Smooth muscle cell of trachea (primary cell): ENCODE data around the gene SERF2. TPM values are rescaled to one million over a fixed set of nuclear protein-coding genes. Genes with fewer than 3 reads are reported as not detected.

ENCODE experiments used
- total RNA-seq: library from RNA; depleted of rRNA; stranded (reverse); fragments of >200 nt; gene quantifications from 2 replicates; pipeline ENCODE4 v1.2.1, GENCODE V29; 2014

Gene SERF2
- total RNA-seq = 593 and 934 TPM in 2 replicates

DNA sequence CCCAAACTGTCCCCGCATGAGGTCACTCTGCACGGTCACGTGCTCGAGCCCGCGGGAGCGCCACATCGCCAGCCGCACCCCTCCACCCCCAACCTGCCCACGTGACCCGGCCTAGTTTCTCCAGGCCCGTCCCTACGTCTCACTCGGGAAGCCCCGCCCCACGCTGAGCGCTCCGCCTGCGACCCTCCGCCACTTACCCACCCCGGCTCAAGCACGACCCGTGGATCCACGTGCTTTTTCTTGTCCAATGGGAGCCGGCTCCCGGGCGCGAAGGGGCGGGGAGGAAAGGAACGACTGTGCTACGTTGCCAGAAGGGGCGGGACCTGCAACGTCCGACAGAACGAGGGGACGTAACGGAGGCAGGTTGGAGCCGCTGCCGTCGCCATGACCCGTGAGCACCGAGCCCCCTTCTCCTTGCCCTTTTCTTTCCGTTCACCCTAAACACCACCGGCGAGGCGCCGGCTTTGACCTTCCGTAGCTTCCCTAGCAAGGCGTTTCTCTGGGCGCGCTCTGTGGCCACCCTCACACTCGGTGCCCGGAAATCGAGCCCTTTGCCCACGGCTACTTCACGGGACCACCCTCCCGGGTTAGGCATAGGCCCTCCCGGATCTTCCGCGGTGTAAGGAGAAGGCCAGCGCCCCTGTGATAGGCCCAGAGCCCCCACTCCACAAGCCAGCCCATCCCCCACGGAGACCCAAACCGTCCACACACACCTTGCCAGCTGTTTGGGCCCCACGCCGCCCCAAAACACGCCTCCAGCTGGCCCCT lies at the start of gene SERF2:
TSS of gene SERF2 (plus strand) at position 328 of the 768 bp plus-strand sequence. CDS start at position 385, 57 bp downstream.

DNA sequence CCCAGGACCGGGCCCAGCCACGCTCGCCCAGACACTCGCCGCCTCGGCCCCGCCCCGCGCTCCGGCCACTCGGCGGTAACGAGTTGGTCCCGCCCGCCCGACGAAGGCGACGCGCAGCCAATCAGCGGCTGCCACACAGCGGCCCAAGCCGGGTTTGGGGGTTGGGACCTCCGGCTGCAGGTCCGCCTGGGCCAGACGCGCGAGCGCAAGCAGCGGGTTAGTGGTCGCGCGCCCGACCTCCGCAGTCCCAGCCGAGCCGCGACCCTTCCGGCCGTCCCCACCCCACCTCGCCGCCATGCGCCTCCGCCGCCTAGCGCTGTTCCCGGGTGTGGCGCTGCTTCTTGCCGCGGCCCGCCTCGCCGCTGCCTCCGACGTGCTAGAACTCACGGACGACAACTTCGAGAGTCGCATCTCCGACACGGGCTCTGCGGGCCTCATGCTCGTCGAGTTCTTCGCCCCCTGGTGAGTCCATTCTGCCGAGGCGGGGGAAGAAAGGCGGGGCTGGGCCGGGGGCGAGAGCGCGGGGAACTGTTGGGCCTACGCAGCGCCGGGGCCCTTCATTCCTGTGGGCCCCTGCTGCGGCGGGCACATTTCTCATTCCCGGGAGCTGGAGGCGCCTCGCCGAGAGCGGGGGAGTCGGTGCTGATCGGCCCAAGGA lies 45.7 kb upstream of the SERF2 start, which contains the start of gene PDIA3:
TSS of gene PDIA3 (plus strand) at position 194 of the 658 bp plus-strand sequence. CDS start at position 296, 102 bp downstream.

DNA sequence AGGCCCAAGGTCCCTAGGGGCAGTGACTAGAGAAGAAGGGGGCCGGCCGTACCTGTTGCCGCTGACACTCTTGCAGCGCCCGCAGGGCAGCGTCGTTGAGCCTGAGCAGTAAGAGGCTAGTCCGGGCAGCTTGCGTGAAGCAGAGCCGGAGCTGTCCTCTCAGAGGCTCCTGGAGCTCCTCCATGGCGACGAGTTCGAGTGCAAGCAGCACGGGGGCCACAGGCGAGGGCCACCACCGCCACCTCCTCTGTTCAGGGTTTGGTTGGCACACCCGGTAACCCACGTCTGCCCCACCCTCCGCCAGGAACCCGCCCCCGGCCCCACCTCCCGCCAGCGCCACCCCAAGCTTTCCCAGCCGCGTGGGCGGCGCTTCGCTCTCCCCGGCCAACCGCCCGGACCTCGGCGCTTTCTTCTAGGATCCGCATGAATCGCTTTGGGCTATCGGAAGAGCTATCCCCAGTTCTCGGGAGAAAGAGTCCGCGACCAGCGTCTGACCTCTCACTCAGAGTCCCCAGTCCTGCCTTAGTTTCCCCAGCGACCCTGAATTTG lies 15.3 kb upstream of the SERF2 start, which contains the start of gene ELL3:
TSS of gene ELL3 (minus strand) at position 249 of the 549 bp plus-strand sequence. CDS start at position 184, 65 bp downstream.

DNA sequence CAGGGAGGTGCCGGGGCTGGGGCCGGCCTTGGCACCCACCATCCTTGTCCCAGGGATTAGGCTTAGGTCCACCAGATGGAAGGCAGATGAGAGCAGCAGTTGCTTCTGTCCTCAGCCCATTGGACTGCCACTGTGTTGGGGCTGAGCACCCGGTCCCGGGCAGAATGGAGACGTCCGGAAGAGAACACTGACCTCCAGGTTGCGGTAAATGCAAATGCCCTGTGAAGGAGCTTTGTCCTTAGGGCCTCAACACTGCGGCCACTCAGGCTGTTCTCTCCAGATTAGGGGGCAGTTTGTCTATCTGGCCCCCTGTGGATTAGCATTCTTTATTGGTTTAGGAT lies 7.8 kb downstream of the SERF2 start, which contains the start of gene SERINC4:
TSS of gene SERINC4 (minus strand) at position 276 of the 341 bp plus-strand sequence. CDS start at position 42, 234 bp downstream.

DNA sequence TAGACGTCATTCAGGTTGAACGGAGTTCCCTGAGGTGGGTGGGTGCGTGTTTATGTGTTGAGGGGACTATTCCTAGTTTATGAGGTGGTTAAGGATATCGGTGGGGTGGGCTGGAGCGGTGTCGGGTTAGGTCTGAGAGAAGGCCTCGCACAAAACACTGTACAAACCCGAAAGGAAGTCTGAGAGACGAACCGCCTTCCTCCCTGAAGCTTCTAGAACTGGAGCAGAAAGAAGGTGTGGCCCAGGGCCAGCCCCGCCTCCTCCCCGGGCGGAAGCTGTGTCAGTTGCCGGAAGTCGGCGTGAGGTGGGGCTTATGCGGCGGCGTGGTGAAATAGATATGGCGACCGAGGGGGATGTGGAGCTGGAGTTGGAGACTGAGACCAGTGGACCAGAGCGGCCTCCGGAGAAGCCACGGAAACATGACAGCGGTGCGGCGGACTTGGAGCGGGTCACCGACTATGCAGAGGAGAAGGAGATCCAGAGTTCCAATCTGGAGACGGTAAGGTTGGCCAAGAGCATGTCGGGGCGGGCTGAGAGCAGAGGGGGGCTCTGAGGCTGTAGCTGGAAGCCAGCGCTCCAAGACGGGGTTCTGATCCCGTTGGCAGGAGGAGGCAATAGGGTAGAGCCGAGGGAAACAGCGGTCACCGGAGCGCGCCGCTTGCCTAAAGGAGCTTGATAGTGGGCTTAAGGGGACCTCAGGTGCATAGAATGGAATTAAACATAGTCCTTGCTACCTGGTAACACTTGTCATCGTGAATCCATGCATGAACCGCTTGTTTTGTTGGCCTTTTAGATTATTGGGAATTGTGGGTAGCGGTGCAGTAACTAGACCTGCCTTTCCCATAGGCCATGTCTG lies 8.4 kb downstream of the SERF2 start, which contains the start of gene HYPK:
TSS of gene HYPK (plus strand) at position 314 of the 856 bp plus-strand sequence. CDS start at position 338, 24 bp downstream.

DNA sequence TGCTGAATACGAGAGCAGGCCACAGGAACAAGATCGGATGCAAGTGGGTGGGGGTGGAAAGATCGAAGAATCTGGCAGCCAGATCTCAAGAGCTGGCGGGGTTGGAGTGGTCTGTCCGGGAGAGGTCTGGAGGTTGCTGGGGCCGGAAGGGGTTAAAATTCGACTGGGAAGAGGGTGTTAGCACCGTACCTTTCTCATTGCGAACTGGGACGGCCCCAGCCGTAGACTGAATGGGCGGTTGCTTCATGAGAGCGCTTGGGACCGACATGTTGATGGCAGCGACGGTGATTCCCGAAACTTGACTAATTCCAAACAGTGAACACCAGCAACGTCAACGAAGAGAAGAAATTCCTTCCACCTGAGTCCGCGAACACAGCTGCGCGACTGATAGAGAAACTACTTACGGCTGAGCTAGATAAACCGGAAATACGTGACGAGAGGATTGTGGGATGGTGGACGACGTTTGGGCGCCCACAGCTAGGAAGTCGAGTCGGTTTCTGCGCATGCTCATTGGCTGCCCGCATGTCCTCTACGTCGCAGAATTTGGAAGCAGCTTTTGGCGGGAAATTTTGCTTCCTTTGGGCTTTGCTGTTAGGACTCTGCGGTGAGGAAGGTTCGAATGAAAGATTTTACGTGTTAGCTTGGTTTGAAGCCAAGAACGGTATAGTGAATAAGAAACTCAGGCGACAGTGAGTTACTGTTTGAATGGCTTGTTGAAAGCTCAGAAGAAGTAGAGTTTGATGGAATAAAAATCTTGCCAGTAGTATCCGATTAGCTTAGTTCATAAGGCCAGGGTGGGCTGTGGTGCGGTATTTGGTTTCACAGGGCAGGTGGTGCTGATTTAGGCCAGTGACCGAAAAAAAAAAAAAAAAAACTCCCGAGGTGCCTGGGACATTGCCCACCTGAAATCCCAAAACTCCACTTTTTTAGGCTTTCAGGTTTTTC lies 32.5 kb downstream of the SERF2 start, which contains the start of gene MFAP1:
TSS of gene MFAP1 (minus strand) at position 389 of the 945 bp plus-strand sequence. CDS start at position 268, 121 bp downstream.

DNA sequence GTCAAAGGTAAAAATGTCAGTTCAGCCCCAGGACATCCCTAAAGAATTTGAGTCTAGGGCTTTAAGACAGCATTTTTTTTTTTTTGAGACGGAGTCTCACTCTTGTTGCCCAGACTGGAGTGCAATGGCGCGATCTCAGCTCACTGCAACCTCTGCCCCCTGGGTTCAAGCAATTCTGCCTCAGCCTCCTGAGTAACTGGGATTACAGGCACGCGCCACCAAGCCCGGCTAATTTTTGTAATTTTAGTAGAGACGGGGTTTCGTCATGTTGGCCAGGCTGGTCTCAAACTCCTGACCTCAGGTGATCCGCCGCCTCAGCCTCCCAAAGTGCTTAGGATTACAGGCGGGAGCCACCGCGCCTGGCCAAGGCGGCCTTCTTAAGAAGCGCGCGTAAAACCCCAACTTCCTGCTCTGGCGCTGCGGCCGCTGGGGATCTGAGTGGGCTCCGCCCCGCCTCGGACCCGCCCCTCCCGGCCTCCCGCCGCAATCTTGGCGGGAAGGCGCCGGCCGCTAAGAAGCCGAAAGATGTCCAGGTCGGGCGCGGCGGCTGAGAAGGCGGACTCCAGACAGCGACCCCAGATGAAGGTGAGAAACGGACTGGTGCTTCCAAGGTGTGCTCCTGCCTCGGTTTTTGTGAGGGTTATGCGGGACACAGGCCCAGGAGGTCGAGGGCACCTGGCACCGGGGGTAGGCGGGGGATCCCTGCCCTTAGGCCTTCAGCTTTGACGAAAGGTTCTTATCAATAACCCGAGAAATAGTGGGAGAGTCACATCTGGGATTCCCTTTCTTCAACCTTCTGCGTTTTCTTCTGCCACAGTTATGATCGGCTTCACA lies 34.6 kb downstream of the SERF2 start, which contains the start of gene WDR76:
TSS of gene WDR76 (plus strand) at position 495 of the 834 bp plus-strand sequence. CDS start at position 526, 31 bp downstream.

Other genes starting within 250 kb of the SERF2 start
- gene PPIP5K1, start 202.1 kb upstream of the SERF2 start, total RNA-seq = 21.1 and 25.8 TPM in 2 replicates
- gene CKMT1B, start 198.3 kb upstream of the SERF2 start, total RNA-seq = not detected in 2 replicates
- gene STRC, start 173.5 kb upstream of the SERF2 start, total RNA-seq = 0.17 TPM in 1 of 2 replicates, not detected in the other
- 0.50 and 3.1 TPM in 2 replicates for gene CATSPER2, start 143.5 kb upstream of the SERF2 start, total RNA-seq
- not detected in 2 replicates for gene CKMT1A, start 98.5 kb upstream of the SERF2 start, total RNA-seq
- gene PDIA3, start 45.9 kb upstream of the SERF2 start, total RNA-seq = 192 and 247 TPM in 2 replicates
- 3.3 and 7.4 TPM in 2 replicates for gene ELL3, start 15.4 kb upstream of the SERF2 start, total RNA-seq
- 0.15 TPM in 1 of 2 replicates, not detected in the other for gene SERINC4, start 7.9 kb downstream of the SERF2 start, total RNA-seq
- gene HYPK, start 8.3 kb downstream of the SERF2 start, total RNA-seq = 5.1 and 7.9 TPM in 2 replicates
- 27.6 and 31.1 TPM in 2 replicates for gene MFAP1, start 32.4 kb downstream of the SERF2 start, total RNA-seq
- 4.1 and 24.7 TPM in 2 replicates for gene WDR76, start 34.7 kb downstream of the SERF2 start, total RNA-seq